AG04449 (cell line): ENCODE measurements around the gene PI4K2A.
"Not testable (repeated sequence)": the region's sequence is repeated elsewhere in the genome, so short reads cannot be mapped to it uniquely, and the experiment has no call there.

Source experiments
- CTCF ChIA-PET: fragments of 350-600 bp; formaldehyde crosslinking; extraction: SDS; loops from one replicate; lab custom pipeline; 2021; ENCODE audit warnings: antibody characterized with exemption; lab: Yijun Ruan, JAX
- POLR2A ChIA-PET: fragments of 400-600, 350-600 bp; formaldehyde crosslinking; extraction: SDS; loops from one replicate; lab custom pipeline; 2020; ENCODE audit warnings: antibody characterized with exemption, inconsistent platforms; lab: Yijun Ruan, JAX
- DNase-seq: peaks from one replicate; pipeline ENCODE4 v3.0.0-alpha.2; 2010; ENCODE audit warnings: low read depth, low spot score
- H3K4me3 ChIP-seq: 2 replicates; pipeline ENCODE4 v1.5.1; 2011; ENCODE audit warnings: low read depth, mild to moderate bottlenecking, control low read depth, low read length
- TF ChIP-seq, protein P1 (sequence below): IDR thresholded peaks from one replicate; pipeline ENCODE4 v1.5.1; 2011; ENCODE audit warnings: mild to moderate bottlenecking, moderate library complexity, low read length, control low read depth, inconsistent platforms; ENCODE audit not compliant: insufficient read depth; ENCODE audit errors: missing control alignments

Gene PI4K2A

DNA sequence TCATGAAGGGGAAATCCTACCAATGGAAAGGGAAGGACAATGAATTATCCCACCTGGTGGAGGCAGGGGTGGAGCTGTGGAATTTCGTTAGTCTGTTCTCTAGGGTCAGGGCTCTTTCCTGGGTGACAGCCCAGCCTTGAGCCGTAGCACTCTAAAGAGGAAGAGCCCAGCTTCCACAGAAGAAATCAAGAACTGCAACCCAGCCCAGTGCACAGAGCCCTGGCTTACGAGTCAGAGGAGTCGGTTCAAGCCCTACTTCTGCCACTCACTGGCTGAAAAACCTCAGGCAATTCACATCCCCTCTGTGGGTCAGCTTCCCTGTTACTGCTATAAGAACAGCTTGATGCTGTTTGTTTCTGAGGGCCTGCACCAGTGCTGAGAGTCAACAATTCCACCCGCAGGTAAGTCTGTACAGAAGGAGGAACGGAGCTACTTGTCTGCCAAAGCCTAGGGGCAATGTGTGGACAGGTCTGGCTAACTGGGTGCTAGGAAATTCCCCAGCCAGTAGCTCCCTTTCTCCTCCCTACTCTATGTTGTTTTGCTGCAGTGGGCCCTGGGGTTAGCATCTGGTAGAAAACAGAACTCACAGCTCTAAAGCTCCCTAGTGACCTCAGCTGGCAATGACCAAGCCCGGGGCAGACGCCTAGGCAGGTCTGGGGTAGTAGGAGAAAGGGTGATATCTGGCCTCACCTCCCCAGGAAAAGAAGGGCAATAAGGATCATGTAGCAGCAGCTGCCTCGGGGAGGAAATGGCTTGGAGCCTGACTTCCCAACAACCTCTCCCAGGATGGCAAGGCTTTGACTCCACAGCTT lies 43.3 kb downstream of the PI4K2A start:
- ChIA-PET CTCF (interaction anchor here (1.0 to 12.2 kb wide), 11 partner anchors 9 to 74 kb away, joined by 3 to 328 read pairs (median 4); partner anchors contain the start of genes MARVELD1, MORN4 and ZFYVE27), POLR2A (interaction anchor here (0.5 to 1.5 kb wide), 5 partner anchors 34 to 576 kb away, joined by 3 to 4 read pairs (median 3); no protein-coding TSS in a partner anchor)
- DNase-seq = no peak
- H3K4me3 ChIP-seq = peak overlapping the region; percentile 34
- TF ChIP-seq, protein P1, sequence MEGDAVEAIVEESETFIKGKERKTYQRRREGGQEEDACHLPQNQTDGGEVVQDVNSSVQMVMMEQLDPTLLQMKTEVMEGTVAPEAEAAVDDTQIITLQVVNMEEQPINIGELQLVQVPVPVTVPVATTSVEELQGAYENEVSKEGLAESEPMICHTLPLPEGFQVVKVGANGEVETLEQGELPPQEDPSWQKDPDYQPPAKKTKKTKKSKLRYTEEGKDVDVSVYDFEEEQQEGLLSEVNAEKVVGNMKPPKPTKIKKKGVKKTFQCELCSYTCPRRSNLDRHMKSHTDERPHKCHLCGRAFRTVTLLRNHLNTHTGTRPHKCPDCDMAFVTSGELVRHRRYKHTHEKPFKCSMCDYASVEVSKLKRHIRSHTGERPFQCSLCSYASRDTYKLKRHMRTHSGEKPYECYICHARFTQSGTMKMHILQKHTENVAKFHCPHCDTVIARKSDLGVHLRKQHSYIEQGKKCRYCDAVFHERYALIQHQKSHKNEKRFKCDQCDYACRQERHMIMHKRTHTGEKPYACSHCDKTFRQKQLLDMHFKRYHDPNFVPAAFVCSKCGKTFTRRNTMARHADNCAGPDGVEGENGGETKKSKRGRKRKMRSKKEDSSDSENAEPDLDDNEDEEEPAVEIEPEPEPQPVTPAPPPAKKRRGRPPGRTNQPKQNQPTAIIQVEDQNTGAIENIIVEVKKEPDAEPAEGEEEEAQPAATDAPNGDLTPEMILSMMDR = no peak

DNA sequence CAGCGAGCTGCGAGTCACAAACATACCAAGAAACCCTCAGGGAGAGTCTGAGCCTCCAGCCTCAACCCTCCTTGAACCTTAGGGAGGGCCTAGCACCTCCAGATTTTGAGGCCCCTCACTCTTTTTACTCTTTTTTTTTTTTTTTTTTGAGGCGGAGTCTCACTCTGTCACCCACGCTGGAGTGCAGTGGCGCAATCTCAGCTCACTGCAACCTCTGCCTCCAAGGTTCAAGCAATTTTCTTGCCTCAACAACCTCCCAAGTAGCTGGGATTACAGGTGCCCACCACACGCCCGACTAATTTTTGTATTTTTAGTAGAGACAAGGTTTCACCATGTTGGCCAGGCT lies 43.9 kb downstream of the PI4K2A start:
- peak overlapping the region; percentile 34 for H3K4me3 ChIP-seq
- ChIA-PET CTCF (interaction anchor here (1.2 to 12.2 kb wide), 6 partner anchors 10 to 46 kb away, joined by 3 to 328 read pairs (median 28); partner anchors contain the start of genes MARVELD1 and ZFYVE27), POLR2A (interaction anchor here (0.7 to 1.5 kb wide), 3 partner anchors 34 to 575 kb away, joined by 3 to 4 read pairs (median 3); no protein-coding TSS in a partner anchor)
- DNase-seq = not testable (repeated sequence)

DNA sequence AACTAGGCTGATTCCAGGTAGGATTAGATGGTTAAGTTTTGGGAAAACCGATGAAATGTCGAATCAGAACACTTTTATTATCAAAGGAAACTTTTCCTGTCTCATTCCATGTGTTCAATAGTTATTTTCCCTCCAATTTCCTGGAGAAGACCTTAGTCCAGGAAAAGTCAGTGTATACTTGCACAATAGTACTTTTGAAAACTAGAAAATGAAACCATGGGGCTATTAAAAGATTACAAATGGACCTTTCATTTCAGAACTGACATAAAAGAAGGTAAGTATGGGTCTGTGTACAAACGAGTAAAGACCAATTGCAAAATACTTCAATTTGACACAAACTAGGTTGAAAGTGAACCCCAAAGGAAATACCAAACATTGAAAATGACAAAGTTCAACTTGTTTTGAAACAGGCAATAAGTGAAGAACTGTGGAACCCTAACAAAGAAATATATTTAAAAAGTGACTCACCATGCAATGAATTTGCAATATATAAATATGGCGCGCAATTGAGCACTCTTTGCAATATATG lies 44.5 kb downstream of the PI4K2A start:
- CTCF ChIA-PET = interaction anchor here (2.0 to 11.6 kb wide), 5 partner anchors 9 to 47 kb away, joined by 12 to 305 read pairs (median 49); partner anchors contain the start of gene MARVELD1

DNA sequence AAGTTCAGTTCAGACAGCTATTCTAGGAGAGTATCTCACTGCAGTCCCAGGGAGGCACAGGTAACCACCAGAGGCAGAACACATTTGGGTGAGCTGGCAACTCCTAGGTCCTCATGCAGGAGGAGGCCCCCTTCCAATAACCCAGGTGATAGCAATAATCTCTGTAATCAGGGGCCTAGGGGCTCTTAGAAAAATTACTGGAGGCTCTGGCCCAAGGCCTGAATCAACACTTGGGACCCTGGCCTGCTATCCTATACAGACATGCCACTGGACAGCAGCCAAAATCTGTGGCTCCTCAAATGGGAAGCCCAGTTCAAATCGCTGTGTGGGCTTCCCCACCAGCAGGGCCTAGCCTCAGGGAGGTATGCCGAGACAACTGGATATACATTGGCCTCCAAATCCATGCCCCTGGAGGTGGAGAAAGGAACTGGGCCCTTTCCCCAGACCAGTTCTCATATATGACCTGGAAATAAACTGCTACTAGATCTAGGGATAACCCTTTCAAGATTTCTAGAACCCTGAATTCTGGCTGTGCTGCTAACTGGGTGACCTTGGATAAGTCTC lies 45.0 kb downstream of the PI4K2A start:
- TF ChIP-seq, protein P1 = peak; percentile 17
- no peak for DNase-seq
- H3K4me3 ChIP-seq = peak overlapping the region; percentile 82
- ChIA-PET POLR2A (interaction anchor here (1.3 to 4.3 kb wide), 2 partner anchors 9 to 29 kb away, joined by 3 to 46 read pairs; partner anchors contain the start of gene MARVELD1), CTCF (interaction anchor here (0.8 to 11.6 kb wide), 9 partner anchors 9 to 149 kb away, joined by 3 to 305 read pairs (median 19); partner anchors contain the start of genes ANKRD2, MARVELD1 and ZFYVE27)

More for the DNA sequence above, 44.5 kb downstream of the PI4K2A start:
- DNase-seq = no peak
- POLR2A ChIA-PET = no interaction called here
- H3K4me3 ChIP-seq = peak overlapping the region; percentile 82
- TF ChIP-seq, protein P1 = no peak

DNA sequence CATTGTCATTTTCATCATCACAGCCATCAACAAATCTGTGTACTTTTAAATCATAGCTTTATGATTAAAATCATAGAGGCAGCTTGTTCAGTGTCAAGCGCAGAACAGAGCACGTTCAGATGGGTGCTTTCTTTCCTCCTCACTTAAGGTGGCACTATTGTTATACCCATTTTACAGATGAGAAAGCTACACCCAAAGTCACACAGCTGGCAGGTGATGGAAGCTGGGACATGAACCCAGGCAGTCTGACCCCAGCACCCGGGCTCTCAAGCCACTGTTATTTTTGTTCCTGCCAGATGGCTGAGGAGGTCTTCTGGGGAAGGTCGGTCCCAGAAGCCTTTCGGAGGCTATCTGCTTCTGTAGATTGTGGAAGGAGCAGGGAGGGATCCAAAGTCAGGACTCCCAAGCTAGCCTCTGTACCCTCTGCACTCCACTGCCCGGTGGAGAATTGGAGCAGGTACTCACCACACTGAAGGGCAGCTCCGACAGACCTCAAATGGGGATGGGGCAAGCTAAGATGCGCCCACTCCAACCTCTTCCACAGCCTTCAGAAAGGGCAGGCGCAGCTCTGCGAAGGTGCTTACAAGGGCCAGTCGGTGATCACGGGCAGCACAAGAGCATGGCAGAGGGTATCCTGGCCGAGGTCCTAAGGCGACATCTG lies 46.0 kb downstream of the PI4K2A start:
- peak overlapping the region; percentile 82 for H3K4me3 ChIP-seq
- CTCF ChIA-PET = interaction anchor here (0.8 to 11.6 kb wide), 13 partner anchors 10 to 150 kb away, joined by 3 to 305 read pairs (median 9); partner anchors contain the start of genes ANKRD2, MARVELD1 and ZFYVE27
- POLR2A ChIA-PET = interaction anchor here (0.6 to 4.3 kb wide), 12 partner anchors 8 to 115 kb away, joined by 3 to 46 read pairs (median 4); partner anchors contain the start of genes MARVELD1, PI4K2A and ZFYVE27
- DNase-seq = no peak
- TF ChIP-seq, protein P1 = no peak
